Raji (cell line): ENCODE measurements around the gene CHN2.

Experiments used
- POLR2A ChIP-seq: IDR thresholded peaks from 2 replicates; pipeline ENCODE4 v1.6.1; 2011; ENCODE audit warnings: low read depth, low read length, control low read depth; ENCODE audit not compliant: insufficient read depth

The CHN2 gene

GRCh38 chr7:29316926-29317325 is 122.4 kb downstream of the CHN2 start:
- TF ChIP-seq POLR2A, result no peak

- no peak for TF ChIP-seq POLR2A
Observed at GRCh38 chr7:29318853-29319718, 124.5 kb downstream of the CHN2 start.

- TF ChIP-seq POLR2A, result no peak
Observed at GRCh38 chr7:29319719-29320521, 125.3 kb downstream of the CHN2 start.

- no peak for TF ChIP-seq POLR2A
Observed at GRCh38 chr7:29320577-29320976, 126.0 kb downstream of the CHN2 start.

GRCh38 chr7:29322023-29322712 is 127.6 kb downstream of the CHN2 start:
- no peak for TF ChIP-seq POLR2A

GRCh38 chr7:29325476-29325875 is 130.9 kb downstream of the CHN2 start:
- no peak for TF ChIP-seq POLR2A

GRCh38 chr7:29326864-29327263 is 132.3 kb downstream of the CHN2 start:
- TF ChIP-seq POLR2A, result no peak

- no peak for TF ChIP-seq POLR2A
Observed at GRCh38 chr7:29327455-29327854, 132.9 kb downstream of the CHN2 start.

GRCh38 chr7:29328045-29328444 is 133.5 kb downstream of the CHN2 start:
- TF ChIP-seq POLR2A, result no peak

- no peak for TF ChIP-seq POLR2A
Observed at GRCh38 chr7:29328811-29329210, 134.2 kb downstream of the CHN2 start.

- TF ChIP-seq POLR2A, result no peak
Observed at GRCh38 chr7:29329686-29330085, 135.1 kb downstream of the CHN2 start.

- TF ChIP-seq POLR2A, result no peak
Observed at GRCh38 chr7:29330136-29330535, 135.6 kb downstream of the CHN2 start.

- TF ChIP-seq POLR2A, result no peak
Observed at GRCh38 chr7:29331163-29331562, 136.6 kb downstream of the CHN2 start.

GRCh38 chr7:29332042-29332811 is 137.7 kb downstream of the CHN2 start:
- no peak for TF ChIP-seq POLR2A

- no peak for TF ChIP-seq POLR2A
Observed at GRCh38 chr7:29332875-29333855, 138.6 kb downstream of the CHN2 start.
